Uterus (tissue), 4 donors: ENCODE results near the gene SLC22A5. TPM values are rescaled to one million over a fixed set of nuclear protein-coding genes. Genes with fewer than 3 reads are reported as not detected.
"Not testable (repeated sequence)": the region's sequence is repeated elsewhere in the genome, so short reads cannot be mapped to it uniquely, and the experiment has no call there.

ENCODE experiments used
- DNase-seq, 2 donors: peaks; one replicate each; pipeline ENCODE4 v3.0.0-alpha.2; 2019 to 2020
- H3K27ac ChIP-seq, 2 donors: fragments of 200-600 bp; sonication (generic); 1 replicate in 1 of 2; 2 replicates in 1 of 2; pipeline ENCODE4 v1.5.1; 2016 to 2018
- H3K27me3 ChIP-seq, 2 donors: fragments of 200-600 bp; sonication (generic); one replicate each; pipeline ENCODE4 v1.5.1; 2018 to 2019; ENCODE audit warnings: control low read depth in 1 of 2
- H3K36me3 ChIP-seq, 2 donors: fragments of 200-600 bp; sonication (generic); one replicate each; pipeline ENCODE4 v1.5.1; 2019; ENCODE audit warnings: control low read depth in 1 of 2
- H3K4me1 ChIP-seq, 2 donors: fragments of 200-600 bp; sonication (generic); one replicate each; pipeline ENCODE4 v1.5.1; 2018 to 2019; ENCODE audit warnings: control low read depth in 1 of 2
- H3K4me3 ChIP-seq, 2 donors: fragments of 200-600 bp; sonication (generic); 1 replicate in 1 of 2; 2 replicates in 1 of 2; pipeline ENCODE4 v1.5.1; 2018 to 2019; ENCODE audit warnings: mild to moderate bottlenecking in 1 of 2
- H3K9me3 ChIP-seq, 2 donors: fragments of 200-600 bp; sonication (generic); one replicate each; pipeline ENCODE4 v1.5.1; 2019; ENCODE audit warnings: control low read depth in 1 of 2
- POLR2A ChIP-seq, 2 donors: fragments of 450-650 bp; IDR thresholded peaks; one replicate each; pipeline ENCODE4 v1.6.1; 2016; ENCODE audit warnings: antibody characterized with exemption in 2 of 2, mild to moderate bottlenecking in 1 of 2, moderate library complexity in 1 of 2
- intact Hi-C: fragments of 100-400 bp; cut with DNase I; formaldehyde crosslinking; loops from one replicate; pipeline ENCODE4 v1.15.1; 2023; ENCODE audit warnings: low total_unique reads
- total RNA-seq, 4 donors: library from RNA; depleted of rRNA in 3 of 4; stranded (reverse); fragments of >200 nt in 3 of 4; gene quantifications; one replicate each; pipeline versions ENCODE4 v1.1.0 to v1.2.4, GENCODE V29; 2014 to 2023
- TF ChIP-seq, protein P1 (sequence below), 4 experiments: fragments of 200-600 bp in 2 of 4; fragments of 450-650 bp in 2 of 4; sonication (generic) in 2 of 4; IDR thresholded peaks; one replicate each; pipeline ENCODE4 v1.5.1; 2016 to 2019; ENCODE audit warnings: antibody characterized with exemption in 4 of 4, mild to moderate bottlenecking in 2 of 4, moderate library complexity in 1 of 4
- donor health status: DM: yes; HTN: yes; CAD: no.

The SLC22A5 gene
- total RNA-seq, 4 donors from 2014 or later, result 2.0 to 18.9 (median 10.0) TPM

DNA sequence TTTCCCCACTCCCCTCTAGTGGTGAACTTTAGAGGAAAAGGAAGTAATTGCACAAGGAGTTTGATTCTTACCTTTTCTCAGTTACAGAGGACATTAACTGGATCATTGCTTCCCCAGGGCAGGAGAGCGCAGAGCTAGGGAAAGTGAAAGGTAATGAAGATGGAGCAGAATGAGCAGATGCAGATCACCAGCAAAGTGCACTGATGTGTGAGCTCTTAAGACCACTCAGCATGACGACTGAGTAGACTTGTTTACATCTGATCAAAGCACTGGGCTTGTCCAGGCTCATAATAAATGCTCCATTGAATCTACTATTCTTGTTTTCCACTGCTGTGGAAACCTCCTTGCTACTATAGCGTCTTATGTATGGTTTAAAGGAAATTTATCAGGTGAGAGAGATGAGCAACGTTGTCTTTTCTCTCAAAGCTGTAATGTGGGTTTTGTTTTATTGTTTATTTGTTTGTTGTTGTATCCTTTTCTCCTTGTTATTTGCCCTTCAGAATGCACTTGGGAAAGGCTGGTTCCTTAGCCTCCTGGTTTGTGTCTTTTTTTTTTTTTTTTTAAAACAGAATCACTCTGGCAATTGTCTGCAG lies 25.3 kb downstream of the SLC22A5 start:
- Histone ChIP-seq H3K27me3 (no peaks in the 10 kb centered on the region), H3K4me1 (peaks cover 0 to 3% of the 10 kb centered on the region in 2 donors), H3K4me3 (no peak overlapping the region), H3K36me3 (no peaks in the 10 kb centered on the region), H3K27ac (no peak overlapping the region), H3K9me3 (no peaks in the 10 kb centered on the region)
- DNase-seq, result no peak
- intact Hi-C loops, result no loop called here
- TF ChIP-seq, protein P1, sequence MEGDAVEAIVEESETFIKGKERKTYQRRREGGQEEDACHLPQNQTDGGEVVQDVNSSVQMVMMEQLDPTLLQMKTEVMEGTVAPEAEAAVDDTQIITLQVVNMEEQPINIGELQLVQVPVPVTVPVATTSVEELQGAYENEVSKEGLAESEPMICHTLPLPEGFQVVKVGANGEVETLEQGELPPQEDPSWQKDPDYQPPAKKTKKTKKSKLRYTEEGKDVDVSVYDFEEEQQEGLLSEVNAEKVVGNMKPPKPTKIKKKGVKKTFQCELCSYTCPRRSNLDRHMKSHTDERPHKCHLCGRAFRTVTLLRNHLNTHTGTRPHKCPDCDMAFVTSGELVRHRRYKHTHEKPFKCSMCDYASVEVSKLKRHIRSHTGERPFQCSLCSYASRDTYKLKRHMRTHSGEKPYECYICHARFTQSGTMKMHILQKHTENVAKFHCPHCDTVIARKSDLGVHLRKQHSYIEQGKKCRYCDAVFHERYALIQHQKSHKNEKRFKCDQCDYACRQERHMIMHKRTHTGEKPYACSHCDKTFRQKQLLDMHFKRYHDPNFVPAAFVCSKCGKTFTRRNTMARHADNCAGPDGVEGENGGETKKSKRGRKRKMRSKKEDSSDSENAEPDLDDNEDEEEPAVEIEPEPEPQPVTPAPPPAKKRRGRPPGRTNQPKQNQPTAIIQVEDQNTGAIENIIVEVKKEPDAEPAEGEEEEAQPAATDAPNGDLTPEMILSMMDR (IDR thresholded peaks at IDR 0.05), result no peak
- no peak for TF ChIP-seq POLR2A (IDR thresholded peaks at IDR 0.05)

DNA sequence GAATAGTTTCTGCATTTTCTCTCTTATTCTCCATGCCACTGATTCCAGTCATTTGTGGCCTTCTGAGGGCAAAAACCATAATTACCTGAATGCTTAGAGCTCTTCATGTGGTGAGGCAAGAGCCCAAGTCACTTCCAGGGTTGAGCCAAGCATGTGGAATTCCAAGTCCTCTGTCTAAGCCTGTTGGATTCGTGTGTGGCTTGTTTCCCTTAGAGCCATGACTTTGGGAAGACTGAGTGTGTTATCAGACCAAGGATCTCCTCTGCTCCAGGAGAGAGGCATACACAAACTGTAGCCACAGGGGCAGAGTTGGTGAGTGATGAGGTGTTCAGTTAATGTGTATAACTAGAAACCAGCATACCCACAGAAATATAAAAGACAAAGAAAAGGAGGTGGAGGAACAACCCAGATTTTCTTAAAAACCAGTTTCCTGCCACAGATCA lies 27.1 kb downstream of the SLC22A5 start:
- H3K36me3 ChIP-seq, result no peaks in the 10 kb centered on the region
- DNase-seq, result no peak
- H3K9me3 ChIP-seq, result no peaks in the 10 kb centered on the region
- no peak overlapping the region for H3K27ac ChIP-seq
- H3K4me3 ChIP-seq, result no peak overlapping the region
- TF ChIP-seq, protein P1 (IDR thresholded peaks at IDR 0.05), result no peak
- TF ChIP-seq POLR2A (IDR thresholded peaks at IDR 0.05), result no peak
- intact Hi-C loops, result no loop called here
- H3K4me1 ChIP-seq, result no peaks in the 10 kb centered on the region
- no peaks in the 10 kb centered on the region for H3K27me3 ChIP-seq

DNA sequence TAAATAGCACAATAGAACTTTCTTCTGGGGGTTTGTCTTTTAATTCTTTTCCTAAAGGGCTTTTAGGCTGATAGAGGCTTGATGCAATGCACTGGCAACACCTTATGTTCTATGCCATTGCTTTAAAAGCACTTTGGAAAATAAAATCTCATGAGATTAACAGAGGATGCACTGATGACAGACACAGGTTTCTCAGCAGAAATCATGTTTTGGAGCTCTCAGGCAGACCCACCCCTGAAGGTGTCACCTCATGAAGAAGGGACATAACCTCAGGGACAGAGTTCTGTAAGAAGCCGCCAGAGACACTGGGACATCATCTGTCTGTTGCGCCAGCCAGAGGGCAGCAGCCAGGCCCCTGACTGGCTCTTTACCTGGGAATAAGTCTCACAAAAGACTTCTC lies 27.7 kb downstream of the SLC22A5 start:
- no peaks in the 10 kb centered on the region for H3K27me3 ChIP-seq
- intact Hi-C loops, result no loop called here
- no peak for DNase-seq
- no peak overlapping the region for H3K4me3 ChIP-seq
- TF ChIP-seq POLR2A (IDR thresholded peaks at IDR 0.05), result no peak
- TF ChIP-seq, protein P1 (IDR thresholded peaks at IDR 0.05), result no peak
- H3K27ac ChIP-seq, result no peak overlapping the region
- no peaks in the 10 kb centered on the region for H3K36me3 ChIP-seq
- H3K9me3 ChIP-seq, result no peaks in the 10 kb centered on the region
- H3K4me1 ChIP-seq, result no peaks in the 10 kb centered on the region

DNA sequence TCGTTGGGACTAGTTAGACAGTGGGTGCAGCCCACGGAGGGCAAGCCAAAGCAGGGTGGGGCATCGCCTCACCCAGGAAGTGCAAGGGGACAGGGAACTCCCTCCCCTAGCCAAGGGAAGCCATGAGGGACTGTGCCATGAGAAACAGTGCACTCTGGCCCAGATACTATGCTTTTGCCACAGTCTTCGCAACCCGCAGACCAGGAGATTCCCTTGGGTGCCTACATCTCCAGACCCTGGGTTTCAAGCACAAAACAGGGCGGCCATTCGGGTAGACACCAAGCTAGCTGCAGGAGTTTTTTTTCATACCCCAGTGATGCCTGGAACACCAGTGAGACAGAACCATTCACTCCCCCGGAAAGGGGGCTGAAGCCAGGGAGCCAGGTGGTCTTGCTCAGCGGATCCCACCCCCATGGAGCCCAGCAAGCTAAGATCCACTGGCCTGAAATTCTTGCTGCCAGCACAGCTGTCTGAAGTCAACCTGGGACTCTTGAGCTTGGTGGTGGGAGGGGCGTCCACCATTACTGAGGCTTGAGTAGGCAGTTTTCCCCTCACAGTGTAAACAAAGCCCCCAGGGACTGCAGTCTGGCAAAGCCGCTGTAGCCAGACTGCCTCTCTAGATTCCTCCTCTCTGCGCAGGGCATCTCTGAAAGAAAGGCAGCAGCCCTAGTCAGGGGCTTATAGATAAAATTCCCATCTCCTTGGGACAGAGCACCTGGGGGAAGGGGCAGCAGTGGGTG lies 28.6 kb downstream of the SLC22A5 start:
- H3K27me3 ChIP-seq, H3K27ac ChIP-seq, H3K9me3 ChIP-seq, DNase-seq, H3K4me3 ChIP-seq, intact Hi-C loops, H3K4me1 ChIP-seq, H3K36me3 ChIP-seq: not testable (repeated sequence)

DNA sequence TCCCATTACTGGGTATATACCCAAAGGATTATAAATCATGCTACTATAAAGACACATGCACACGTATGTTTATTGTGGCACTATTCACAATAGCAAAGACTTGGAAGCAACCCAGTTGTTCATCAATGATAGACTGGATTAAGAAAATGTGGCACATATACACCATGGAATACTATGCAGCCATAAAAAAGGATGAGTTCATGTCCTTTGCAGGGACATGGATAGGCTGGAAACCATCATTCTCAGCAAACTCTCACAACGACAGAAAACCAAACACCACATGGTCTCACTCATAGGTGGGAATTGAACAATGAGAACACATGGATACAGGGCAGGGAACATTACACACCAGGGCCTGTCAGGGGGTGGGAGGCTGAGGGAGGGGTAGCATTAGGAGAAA lies 34.5 kb downstream of the SLC22A5 start:
- H3K27me3 ChIP-seq, H3K4me3 ChIP-seq, H3K36me3 ChIP-seq, H3K9me3 ChIP-seq, intact Hi-C loops, H3K27ac ChIP-seq, DNase-seq, H3K4me1 ChIP-seq: not testable (repeated sequence)

DNA sequence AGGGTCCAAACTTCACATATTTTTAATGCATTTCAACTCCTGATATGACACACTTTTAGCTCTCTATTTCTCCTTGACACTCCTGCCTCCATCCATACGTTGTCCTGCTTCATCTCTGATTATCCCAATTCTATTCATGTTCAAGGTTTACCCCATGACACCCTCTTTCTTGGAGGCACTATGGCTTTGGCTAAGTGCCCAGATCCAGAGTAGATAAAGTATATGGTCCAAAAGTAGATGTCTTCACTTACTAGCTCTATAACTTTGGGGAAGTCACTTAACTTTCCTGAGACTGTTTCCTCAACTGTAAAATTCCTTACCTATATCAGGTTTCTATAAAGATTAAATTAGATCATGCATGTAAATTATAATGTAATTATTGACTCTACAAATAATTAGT lies 36.1 kb downstream of the SLC22A5 start:
- intact Hi-C loops, result no loop called here
- no peak overlapping the region for H3K27ac ChIP-seq
- no peaks in the 10 kb centered on the region for H3K27me3 ChIP-seq
- H3K9me3 ChIP-seq, result no peaks in the 10 kb centered on the region
- H3K4me1 ChIP-seq, result no peaks in the 10 kb centered on the region
- no peak for TF ChIP-seq POLR2A (IDR thresholded peaks at IDR 0.05)
- TF ChIP-seq, protein P1 (IDR thresholded peaks at IDR 0.05), result no peak
- H3K4me3 ChIP-seq, result no peak overlapping the region
- no peaks in the 10 kb centered on the region for H3K36me3 ChIP-seq
- no peak for DNase-seq
